ENCODE results near the gene LRMDA.

The LRMDA gene

GRCh38 chr10:75546004-75546403, 114.6 kb downstream of the LRMDA start:
- Histone ChIP-seq H3K27ac (no peak overlapping the region), H3K27me3 (no peaks in the 10 kb centered on the region), H3K9me3 (no peaks in the 10 kb centered on the region), H3K36me3 (no peaks in the 10 kb centered on the region), H3K4me1 (peaks cover 0 to 34% (median 7%) of the 10 kb centered on the region in 4 donors), H3K4me3 (no peak overlapping the region)
- intact Hi-C loops (cut with DNase I; ENCODE audit: low total_unique reads), result no loop called here
- DNase-seq, result no peak
- TF ChIP-seq, protein P1, sequence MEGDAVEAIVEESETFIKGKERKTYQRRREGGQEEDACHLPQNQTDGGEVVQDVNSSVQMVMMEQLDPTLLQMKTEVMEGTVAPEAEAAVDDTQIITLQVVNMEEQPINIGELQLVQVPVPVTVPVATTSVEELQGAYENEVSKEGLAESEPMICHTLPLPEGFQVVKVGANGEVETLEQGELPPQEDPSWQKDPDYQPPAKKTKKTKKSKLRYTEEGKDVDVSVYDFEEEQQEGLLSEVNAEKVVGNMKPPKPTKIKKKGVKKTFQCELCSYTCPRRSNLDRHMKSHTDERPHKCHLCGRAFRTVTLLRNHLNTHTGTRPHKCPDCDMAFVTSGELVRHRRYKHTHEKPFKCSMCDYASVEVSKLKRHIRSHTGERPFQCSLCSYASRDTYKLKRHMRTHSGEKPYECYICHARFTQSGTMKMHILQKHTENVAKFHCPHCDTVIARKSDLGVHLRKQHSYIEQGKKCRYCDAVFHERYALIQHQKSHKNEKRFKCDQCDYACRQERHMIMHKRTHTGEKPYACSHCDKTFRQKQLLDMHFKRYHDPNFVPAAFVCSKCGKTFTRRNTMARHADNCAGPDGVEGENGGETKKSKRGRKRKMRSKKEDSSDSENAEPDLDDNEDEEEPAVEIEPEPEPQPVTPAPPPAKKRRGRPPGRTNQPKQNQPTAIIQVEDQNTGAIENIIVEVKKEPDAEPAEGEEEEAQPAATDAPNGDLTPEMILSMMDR (IDR thresholded peaks at IDR 0.05), result no peak

GRCh38 chr10:75547391-75548298, 116.2 kb downstream of the LRMDA start:
- H3K4me1 ChIP-seq, result peaks cover 0 to 34% (median 7%) of the 10 kb centered on the region in 4 donors
- peak overlapping the region; percentile 5 to 33 for H3K27ac ChIP-seq
- TF ChIP-seq, protein P1 (IDR thresholded peaks at IDR 0.05), result no peak
- H3K36me3 ChIP-seq, result no peaks in the 10 kb centered on the region
- H3K9me3 ChIP-seq, result no peaks in the 10 kb centered on the region
- no peak overlapping the region for H3K4me3 ChIP-seq
- H3K27me3 ChIP-seq, result no peaks in the 10 kb centered on the region
- DNase-seq, result no peak
- intact Hi-C loops (cut with DNase I; ENCODE audit: low total_unique reads), result no loop called here

- intact Hi-C loops (cut with DNase I; ENCODE audit: low total_unique reads), result no loop called here
- Histone ChIP-seq H3K27ac (peak overlapping the region; percentile 5 to 33), H3K4me3 (no peak overlapping the region), H3K36me3 (no peaks in the 10 kb centered on the region), H3K9me3 (no peaks in the 10 kb centered on the region), H3K4me1 (peaks cover 0 to 34% (median 7%) of the 10 kb centered on the region in 4 donors), H3K27me3 (no peaks in the 10 kb centered on the region)
- DNase-seq, result no peak
- TF ChIP-seq, protein P1 (IDR thresholded peaks at IDR 0.05), result no peak
These were observed 116.9 kb downstream of the LRMDA start for GRCh38 chr10:75548356-75548755.

GRCh38 chr10:75550191-75550590, 118.8 kb downstream of the LRMDA start:
- TF ChIP-seq, protein P1 (IDR thresholded peaks at IDR 0.05), result no peak
- intact Hi-C loops (cut with DNase I; ENCODE audit: low total_unique reads), result no loop called here
- no peak overlapping the region for H3K27ac ChIP-seq

GRCh38 chr10:75552171-75552570, 120.7 kb downstream of the LRMDA start:
- intact Hi-C loops (cut with DNase I; ENCODE audit: low total_unique reads), result no loop called here
- no peak for DNase-seq
- Histone ChIP-seq H3K27ac (no peak overlapping the region), H3K36me3 (no peaks in the 10 kb centered on the region), H3K9me3 (no peaks in the 10 kb centered on the region), H3K4me1 (peaks cover 0 to 17% (median 7%) of the 10 kb centered on the region in 4 donors), H3K27me3 (no peaks in the 10 kb centered on the region), H3K4me3 (no peak overlapping the region)
- TF ChIP-seq, protein P1 (IDR thresholded peaks at IDR 0.05), result no peak

More at GRCh38 chr10:75550191-75550590, 118.8 kb downstream of the LRMDA start:
- Histone ChIP-seq H3K4me1 (peaks cover 0 to 23% (median 7%) of the 10 kb centered on the region in 4 donors), H3K36me3 (no peaks in the 10 kb centered on the region), H3K9me3 (no peaks in the 10 kb centered on the region), H3K27me3 (no peaks in the 10 kb centered on the region), H3K4me3 (no peak overlapping the region)
- DNase-seq, result no peak

All from tibial artery (tissue), 4 donors.